Stimulated activated CD4-positive, alpha-beta T cell treated with anti-CD3 and anti-CD28 coated beads, Interleukin-2, amount 100 ng/mL, for 48 hours (primary cell): ENCODE measurements around the gene MYL6.
"Not testable (repeated sequence)": the region's sequence is repeated elsewhere in the genome, so short reads cannot be mapped to it uniquely, and the experiment has no call there.

Experiments
- DNase-seq, 2 donors: peaks; one replicate each; pipeline ENCODE4 v3.0.0-alpha.2; 2020

The MYL6 gene

DNA sequence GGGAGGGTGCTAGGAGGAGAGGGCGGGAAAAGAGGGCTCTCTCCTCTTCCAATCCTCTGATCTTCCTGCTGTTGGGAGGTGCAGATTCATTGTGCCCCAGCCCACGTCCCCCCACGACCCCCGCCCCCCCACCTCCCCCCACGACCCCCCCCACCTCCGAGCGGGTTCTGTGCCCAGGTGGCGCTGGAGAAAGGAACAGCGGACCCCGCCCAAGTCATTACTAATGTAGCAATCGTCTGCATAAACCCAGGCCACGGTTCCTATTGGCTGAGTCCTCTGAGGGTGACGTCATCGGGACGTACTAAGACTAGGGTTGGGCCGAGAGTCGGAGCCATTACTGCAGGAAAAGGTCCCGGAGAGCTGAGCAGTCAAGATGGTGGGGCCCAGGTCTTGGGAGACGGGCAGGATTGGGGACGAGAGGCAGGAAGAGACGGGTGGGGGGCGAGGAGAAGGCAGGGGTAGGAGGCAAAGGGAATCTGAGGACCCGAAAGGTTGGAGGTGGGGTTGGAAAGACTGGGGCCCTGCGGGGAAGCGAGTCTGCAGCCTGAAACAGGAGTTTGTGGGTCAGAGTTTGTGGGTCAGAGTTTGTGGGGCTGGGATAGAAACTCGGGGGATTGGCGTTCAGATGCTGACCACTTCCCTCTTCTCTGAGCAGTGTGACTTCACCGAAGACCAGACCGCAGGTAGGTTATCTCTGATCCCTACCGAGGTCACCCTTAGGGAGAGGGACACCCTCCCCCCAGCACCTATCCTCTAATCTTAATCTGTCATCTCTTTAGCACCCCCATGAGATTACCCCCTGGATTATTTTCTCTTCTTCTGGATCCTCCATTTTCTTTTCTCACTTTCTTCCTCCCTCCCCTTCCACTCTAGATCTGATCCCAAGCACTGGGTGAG lies at the start of gene MYL6:
Gene MYL6 (plus strand): TSS at position 331 of the 897 bp plus-strand sequence. CDS start 43 bp downstream, at position 374.
- peak; percentile 85 to 87 for DNase-seq

DNA sequence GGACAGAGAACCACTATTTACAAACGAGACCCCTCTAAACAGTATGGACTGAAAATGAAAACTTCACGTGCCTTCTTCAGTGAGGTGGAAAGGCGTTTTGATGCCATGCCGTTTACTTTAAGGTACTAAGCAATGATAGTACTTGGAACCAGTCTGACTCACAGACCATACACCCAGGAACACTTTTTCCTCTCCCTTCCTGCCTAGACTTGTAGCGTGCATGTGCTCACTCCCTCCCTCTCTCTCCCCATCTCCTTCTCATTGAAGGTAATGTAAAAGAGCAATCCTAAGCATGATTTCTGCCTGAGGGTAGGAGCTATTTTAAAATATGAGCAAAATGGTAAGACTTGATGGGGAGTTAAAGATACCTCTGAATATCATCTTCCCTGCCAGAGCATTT lies 47.6 kb upstream of the MYL6 start:
- DNase-seq, result no peak

DNA sequence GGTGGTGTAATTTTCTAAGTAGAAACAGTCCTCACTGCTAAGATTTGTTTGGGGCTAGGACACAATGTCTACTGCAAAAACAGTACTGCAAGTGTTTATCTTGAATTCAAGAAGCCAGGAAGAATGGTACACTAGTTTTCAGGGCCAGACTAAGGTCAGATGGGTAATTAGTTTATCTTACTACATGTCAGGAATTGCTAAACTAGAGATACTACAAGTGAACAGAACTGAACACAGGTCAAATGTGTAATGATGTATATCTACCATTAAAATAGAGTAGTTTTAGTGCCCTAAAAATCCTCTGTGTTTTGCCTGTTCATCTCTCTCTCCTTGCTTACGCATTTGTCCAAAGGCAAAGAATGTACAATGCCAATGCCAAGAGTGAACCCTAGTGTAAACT lies 44.1 kb upstream of the MYL6 start:
- DNase-seq, result no peak

DNA sequence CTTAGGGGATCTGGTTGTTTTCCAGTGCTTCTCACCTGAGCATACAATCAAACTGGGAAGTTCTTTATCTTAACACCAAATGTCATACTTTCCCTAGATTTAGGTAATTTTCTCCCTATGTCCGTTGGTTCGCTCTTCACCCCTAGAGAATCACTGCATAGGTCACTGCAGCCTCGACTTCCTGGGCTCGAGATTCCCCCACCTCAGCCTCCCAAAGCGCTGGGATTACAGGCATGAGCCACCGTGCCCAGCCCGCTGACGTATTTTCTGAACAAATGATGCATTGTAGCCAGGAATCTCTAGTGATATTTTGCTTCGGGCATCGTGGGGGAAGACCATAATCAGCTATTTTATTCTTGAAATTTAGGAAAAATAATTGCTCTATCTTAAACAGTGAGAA lies 42.8 kb upstream of the MYL6 start:
- DNase-seq, result no peak

DNA sequence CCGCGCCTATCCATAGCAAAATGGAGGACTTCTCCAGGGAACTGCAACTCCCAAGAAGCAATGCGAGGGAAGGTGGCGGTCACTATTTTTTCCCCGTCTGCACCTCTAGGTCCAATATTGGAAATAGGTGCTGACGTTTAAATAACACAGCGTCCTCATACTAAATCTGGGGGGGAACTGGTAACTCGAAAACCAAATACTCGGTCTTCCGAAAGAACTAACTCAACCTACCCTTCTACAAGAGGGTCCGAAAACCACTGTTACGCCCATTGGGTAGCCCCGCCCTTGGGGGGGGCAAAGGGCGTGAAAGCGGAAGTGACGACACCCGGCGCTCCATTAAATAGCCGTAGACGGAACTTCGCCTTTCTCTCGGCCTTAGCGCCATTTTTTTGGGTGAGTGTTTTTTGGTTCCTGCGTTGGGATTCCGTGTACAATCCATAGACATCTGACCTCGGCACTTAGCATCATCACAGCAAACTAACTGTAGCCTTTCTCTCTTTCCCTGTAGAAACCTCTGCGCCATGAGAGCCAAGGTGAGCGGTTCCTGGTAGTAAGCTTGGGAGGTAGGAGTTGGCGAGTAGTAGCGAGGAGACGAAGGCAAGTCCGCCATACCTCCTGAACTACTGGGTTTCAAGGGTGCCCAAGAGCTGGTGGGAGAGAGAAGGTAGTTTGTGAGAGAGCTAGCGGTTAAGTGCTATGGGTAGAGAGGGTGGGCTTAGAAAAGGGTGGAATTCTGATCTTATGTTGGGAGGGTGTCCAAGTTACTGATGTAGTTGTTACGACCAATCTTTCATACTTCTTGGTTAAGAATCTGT lies 41.7 kb upstream of the MYL6 start, which contains the start of gene RPL41:
Gene RPL41 (plus strand): TSS at position 367 of the 815 bp plus-strand sequence.
- DNase-seq, result peak; percentile 93 to 94

DNA sequence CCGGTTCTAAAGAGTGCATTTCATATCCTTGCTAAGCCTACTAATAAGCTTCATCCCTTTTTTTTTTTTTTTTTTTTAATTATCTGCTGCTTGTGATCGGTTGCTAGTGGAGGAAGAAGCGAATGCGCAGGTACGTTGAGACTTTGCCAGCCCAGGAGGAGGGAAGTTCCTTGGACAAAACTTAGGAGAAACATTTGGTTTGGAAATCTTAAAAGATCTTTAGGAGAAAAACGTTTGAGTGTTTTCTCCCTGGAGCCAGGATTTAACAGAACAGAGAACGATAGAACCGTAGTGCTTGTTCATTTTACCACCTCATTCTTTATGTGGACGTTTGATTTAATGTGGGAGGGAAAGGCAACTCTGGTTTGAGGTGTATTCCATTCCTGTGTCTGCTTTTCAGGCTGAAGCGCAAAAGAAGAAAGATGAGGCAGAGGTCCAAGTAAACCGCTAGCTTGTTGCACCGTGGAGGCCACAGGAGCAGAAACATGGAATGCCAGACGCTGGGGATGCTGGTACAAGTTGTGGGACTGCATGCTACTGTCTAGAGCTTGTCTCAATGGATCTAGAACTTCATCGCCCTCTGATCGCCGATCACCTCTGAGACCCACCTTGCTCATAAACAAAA lies 41.0 kb upstream of the MYL6 start:
- not testable (repeated sequence) for DNase-seq

DNA sequence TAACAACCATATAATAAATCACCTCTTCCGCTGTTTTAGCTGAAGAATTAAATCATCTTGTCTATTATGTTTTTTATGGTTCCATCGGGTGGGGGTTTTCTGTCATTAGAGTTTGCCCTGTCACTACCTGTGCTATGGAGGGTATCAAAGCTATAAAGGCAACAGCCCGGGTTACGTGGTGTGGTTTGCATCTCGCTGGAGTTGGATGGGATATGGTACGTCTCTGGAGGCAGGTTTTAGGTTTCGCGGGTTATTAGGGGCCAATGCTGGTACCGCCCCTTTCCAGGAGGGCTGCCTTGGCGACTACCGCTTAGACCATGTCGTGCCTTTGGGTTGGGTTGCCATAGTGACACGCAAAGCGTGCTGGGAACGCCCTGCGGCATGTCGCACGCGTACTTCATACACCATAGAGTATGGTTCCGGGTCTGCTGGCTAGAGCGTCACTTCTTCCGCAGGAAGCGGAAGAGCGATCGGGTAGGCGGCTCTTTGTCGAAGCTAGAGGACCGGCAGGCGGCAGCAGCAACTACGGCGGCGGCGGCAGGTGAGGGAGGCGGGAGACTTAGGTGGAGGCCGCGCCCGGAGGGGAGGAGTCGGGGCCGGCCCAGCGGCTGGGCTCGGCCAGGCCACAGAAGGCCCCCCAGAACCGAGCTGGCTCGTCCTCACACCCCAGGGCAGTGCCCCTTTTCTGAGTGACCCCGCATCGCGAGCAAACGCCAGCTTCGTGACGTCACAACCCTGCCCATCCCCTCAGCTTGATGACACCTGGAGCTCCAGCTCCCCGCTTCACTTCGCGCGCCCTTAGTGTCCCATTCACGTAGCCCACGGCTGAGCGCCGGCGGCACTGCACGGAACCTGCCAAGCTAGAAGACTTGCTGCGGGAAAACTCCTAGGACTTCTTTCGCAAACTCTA lies 40.1 kb upstream of the MYL6 start, which contains the start of gene ZC3H10:
Gene ZC3H10 (plus strand): TSS at position 489 of the 910 bp plus-strand sequence. CDS start 2,297 bp downstream, outside the sequence.
- DNase-seq, result peak; percentile 96 to 97

DNA sequence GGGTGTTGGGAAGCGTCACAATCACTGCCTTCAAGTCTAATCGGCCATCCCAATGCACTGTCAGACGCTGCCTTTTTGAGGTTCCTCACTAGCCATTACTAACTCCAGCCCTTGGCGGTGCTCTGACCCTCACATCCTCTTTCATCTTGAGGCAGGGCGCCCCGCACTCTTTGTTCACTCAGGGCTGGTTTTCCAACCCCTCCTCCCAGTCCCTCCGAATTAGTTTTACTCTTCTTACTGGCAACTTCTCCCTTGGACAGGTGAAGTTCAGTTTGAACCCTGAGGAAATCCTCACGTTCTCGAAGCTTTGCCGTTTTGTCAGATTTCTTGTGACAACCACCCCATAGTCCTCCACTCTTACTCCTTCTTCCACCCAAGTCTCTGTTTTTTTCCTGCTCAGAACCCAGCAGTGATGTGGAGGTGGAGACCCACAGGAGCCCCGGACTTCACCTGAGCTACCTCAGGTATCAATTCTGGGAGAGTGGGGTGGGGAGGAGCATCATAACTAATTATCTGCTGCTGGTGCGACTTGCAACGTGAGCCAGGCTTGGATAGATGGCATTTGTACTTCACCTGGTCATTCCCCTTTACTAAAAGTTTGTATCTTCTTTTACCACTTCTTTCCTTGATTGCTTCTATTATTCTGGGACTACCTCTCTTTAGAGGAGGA lies 39.3 kb upstream of the MYL6 start:
- peak in 1 of 2 donors; percentile 19 for DNase-seq

DNA sequence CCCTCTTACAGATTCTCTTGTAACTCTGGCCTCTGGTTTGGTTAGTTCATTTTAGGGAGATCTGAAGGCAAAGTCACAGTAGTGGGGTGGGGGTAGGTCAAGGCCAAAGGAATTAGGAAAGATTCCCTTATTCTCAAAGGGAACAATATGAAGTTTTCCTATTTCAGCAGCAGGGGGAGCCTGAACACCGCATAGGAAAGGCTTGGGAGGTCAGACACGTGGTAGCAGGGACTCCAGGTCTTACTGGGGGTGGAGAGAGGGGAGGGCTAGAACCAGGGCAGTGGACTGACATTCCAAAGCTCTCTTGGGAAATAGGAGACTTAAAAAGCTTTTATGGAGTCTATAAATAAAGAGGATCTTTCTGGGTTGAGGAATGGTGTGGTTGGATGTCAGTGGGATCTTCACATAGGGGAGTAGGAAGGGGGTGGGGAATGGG lies 38.8 kb upstream of the MYL6 start:
- peak; percentile 40 to 48 for DNase-seq

DNA sequence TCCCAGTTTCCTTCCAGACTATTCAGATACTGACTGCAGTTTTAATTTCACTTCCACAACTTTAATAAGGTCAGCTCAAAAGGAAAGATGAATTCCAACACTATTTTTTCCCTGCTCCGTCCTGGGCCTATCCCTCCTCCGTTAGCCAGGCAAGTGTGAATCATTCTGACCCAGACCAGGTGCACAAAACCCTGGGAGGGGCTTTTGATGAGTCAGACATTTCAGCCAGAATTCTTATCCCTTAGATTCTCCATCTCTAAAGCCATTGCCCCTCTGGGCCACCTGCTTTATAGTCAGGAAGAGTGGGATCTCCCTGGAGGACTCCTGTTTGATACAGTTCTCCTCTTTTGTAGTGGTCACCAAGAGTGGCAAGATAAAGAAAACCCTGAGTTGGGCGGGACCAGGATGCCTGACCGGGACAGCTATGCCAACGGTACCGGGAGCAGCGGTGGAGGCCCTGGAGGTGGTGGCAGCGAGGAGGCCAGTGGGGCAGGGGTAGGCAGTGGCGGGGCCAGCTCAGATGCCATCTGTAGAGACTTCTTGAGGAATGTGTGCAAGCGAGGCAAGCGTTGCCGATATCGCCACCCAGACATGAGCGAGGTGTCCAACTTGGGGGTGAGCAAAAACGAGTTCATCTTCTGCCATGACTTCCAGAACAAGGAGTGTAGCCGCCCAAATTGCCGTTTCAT lies 37.9 kb upstream of the MYL6 start:
- no peak for DNase-seq

DNA sequence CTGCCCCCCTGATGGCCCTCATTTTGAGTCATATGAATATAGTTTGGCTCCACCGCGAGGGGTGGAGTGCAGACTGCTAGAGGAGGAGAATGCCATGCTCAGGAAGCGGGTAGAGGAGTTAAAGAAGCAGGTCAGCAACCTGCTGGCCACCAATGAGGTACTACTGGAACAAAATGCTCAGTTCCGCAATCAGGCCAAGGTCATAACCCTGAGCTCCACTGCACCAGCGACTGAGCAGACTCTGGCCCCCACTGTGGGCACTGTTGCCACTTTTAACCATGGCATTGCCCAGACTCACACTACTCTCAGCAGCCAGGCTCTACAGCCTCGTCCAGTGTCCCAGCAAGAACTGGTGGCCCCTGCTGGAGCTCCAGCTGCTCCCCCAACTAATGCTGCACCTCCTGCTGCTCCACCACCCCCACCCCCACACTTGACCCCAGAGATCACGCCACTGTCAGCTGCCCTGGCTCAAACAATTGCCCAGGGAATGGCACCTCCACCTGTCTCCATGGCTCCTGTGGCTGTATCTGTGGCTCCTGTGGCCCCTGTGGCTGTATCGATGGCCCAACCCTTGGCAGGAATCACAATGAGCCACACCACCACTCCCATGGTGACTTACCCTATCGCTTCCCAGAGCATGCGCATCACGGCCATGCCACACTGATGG lies 36.8 kb upstream of the MYL6 start:
- no peak for DNase-seq

DNA sequence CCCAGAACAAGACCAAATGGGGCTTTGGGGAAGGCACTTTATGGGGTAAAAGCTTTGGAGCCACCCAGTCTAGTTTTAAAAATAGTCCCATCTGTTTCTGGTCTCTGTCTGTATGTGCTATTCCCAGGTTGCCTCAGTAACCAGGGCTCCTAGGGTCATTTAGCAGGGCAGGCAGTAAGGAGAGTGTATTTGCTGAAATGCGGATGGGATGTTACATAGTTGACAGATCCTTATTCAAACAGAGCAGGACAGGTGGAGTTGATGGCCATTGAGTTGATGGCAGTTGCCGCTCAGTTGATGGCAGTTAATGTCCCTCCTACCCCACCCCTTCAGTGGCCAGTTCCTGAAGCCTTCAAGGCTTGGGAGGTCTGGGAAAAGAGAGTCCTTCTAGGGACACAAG lies 35.5 kb upstream of the MYL6 start:
- no peak for DNase-seq

DNA sequence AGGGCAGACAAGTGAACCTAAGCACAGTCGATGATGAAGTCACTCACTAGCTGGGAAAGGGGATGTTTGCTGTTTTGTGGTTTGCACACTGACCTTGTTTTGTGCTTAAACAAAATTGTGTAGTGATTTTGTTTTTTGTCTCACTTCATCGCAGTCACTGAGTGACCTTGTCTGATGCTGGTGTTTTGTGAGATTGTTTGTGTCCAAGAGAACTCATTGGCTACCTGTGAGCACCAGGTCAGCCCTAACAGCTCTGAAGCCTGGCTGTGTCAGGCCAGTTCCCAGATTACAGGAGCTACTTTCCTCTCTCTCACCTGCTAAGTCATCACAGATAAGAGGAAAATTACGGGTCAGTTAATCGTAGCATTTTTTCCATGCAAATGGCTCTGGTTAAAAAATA lies 34.0 kb upstream of the MYL6 start:
- DNase-seq, result no peak

DNA sequence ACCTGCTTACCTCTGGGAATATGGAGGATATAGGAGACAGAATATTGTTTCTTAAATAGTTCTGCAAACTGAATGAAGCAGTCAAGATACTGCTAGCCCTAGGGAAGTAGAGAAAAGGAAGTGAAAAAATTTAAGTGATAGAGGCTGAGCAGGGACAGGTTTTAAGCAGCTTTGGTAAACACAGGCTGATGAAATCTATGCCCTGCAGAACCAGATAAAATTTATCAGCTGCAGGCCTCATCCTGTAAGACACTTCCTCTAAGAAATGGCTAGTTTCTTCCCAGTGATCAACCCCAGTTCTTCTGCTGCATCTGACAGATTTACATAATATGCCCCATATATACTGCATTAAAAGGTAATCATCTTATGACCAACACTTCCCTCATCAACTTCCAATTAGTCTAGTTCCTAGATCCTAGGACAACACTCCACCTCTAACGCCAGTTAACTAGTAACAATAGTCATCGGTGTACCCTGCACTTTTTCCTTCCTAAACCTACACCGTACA lies 31.4 kb upstream of the MYL6 start:
- DNase-seq, result no peak

DNA sequence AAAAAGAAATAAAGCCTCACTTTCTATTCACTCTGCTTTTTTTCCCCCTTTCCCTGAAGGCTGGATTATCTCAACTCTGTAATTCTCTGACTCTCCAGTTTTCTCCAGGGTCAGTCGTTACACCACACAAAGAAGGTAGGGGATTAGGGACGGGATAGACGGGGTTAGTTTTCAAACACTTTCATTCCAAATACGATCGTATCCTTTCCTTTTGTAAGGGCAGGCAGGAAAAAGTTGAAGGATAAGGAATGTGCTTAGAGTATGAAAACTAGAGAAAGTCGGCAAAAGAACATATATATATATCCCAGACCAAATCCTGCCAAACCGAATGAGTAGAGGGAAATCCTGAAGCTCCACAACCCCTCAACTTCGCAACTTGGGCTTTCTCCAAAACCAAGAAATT lies 30.7 kb upstream of the MYL6 start:
- DNase-seq, result no peak

DNA sequence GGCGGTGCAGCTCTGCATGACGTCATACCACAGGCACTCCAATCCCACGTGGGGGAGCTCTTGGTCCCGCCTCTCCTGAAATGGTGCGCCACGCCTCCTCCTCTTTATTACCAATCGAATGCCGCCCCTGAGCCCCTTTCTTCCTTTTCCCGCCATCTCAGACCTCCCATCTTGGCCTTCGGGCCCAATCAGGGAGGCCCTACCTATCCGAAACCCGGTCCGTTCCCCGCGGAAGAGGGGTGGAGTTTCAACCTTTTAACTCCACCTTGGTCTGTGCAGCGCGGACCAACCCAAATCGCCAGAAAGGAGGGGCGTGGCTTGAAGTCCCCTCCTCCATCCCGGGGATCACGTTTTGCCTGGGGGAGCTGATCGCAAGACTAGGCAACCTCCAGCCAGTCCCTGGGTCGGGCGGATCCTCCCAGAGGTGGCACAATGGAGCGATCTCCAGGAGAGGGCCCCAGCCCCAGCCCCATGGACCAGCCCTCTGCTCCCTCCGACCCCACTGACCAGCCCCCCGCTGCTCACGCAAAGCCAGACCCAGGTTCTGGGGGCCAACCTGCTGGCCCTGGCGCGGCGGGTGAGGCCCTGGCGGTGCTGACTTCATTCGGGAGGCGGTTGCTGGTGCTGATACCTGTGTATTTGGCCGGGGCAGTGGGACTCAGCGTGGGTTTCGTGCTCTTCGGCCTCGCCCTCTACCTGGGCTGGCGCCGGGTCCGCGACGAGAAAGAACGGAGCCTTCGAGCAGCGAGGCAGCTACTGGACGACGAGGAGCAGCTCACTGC lies 30.1 kb upstream of the MYL6 start, which contains the start of gene ESYT1:
Gene ESYT1 (plus strand): TSS at position 380 of the 782 bp plus-strand sequence. CDS start 53 bp downstream, at position 433.
- peak; percentile 90 to 94 for DNase-seq

DNA sequence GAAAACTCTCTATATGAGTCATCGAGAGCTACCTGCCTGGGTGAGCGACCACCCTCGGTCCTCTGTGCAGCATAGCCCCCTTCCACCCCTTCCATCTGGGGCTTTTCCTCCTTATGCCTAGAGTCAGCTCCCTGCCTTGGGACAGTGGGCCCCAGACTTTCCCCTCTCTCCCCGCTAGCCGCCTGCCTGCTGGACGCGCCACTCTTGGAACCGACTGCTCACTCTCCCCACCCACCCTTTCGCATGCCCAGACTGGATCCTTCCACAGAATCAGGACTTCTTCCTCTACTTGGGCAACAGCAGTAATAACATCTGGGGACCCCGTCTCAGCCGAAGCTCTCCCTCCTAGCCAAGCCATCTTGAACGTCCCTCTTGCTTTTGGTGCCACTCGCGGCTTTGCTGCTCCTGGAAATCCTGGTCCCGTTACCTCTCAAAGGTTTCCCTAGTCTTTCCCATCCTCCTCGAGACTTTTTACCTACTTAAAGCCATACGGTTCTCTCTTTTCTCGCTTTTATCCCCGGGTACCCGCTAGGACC lies 29.4 kb upstream of the MYL6 start:
- no peak for DNase-seq

DNA sequence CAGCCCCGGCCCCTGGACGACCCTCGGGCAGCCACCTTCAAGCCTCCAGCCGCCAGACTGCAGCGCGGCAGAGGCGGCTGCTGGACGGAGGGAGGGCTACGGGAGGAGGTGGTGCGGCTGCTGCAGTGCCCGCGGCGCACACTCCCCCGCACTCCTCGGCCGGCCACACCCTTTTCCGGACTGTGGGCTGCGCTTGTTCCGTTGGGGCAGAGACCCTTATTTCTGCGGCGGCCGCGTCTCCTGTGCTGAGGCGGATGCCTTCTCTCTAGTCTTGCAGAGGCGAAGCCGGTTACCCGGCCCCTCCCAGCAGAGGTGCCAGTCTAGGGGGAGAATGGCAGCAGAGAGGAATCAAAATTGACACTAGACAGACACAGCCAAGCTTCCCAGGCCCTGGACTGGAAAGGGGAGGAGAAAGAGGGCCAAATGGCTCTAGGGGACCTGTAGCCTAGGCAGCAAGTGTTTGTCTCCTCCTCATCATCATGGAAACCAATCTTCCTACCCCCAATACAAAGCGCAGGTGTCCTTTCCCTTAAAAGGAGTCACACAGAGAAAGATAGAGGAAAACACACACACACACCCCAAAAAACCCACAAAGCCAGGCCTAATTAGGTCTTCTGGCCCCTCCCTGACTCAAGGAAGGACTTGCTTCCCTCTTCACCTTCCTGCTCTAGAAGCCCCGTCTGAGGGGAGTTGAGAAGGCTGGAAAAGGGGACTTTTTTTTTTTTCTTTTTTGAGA lies 28.8 kb upstream of the MYL6 start:
- DNase-seq, result peak; percentile 43 to 57
